Left colon (tissue), 2 donors: ENCODE data around the gene GRHL3. TPM values are rescaled to one million over a fixed set of nuclear protein-coding genes. Genes with fewer than 3 reads are reported as not detected.

Experiments used
- ATAC-seq: fragments of 200-7000 bp; cut with Tn5 transposase; one replicate; pipeline ENCODE4 v1.9.1; 2020; ENCODE audit warnings: mild to moderate bottlenecking, moderate library complexity
- DNase-seq, 2 donors: peaks; one replicate each; pipeline ENCODE4 v3.0.0-alpha.2; 2020
- intact Hi-C, 2 donors: fragments of 100-400 bp; cut with DNase I in 1 of 2; cut with micrococcal nuclease in 1 of 2; formaldehyde crosslinking; loops; one replicate each; pipeline versions ENCODE4 v1.11.2 to v1.14.0; 2022; cut with DNase I, micrococcal nuclease
- total RNA-seq, 2 donors: library from RNA; stranded (reverse); fragmentation: NEBNext Ultra II Directional; extraction: Animal tissue kit (Norgen Biotek cat#: 25700); gene quantifications; one replicate each; pipeline ENCODE4 v1.2.1, GENCODE V29; 2021
- donor health status: DM: no; HTN: no; CAD: no.
- donor health status: DM: yes; HTN: yes; CAD: no.

GRHL3 gene
- total RNA-seq, 2 donors from 2014 or later = 0.45 TPM; not detected in 1

DNA sequence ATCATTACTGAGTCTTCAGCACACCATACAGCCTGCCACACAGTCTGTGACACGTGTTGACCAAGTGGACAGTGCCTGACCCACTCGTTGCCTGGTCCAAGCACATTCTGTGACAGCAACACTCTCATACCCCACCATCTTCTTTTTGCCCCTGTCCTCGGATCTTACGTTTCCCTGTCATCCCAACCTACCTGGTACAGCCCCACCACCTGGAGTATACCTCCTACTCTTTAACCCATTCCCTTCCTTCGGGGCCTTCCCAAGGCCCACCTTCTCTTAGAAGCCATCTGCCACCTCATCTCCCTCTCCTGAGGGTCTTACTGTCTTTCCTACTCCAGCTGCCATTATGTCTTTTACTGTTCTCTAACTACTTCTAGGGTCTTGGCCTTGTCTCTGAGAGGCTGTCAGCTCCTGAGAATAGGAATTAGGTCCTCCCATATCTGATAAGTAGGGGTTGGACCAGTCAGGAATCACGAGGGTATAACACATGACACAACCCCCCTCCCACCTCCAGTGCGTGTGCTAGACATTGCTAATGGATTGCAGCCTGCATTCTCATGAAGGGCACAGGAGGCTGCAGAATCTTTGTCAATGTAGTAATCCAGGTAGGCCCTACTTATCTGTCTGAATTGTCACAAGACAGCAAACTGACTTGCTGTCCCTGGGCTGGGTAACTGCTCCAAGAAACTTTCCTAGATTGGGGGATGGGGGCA is 13.0 kb downstream of the GRHL3 start:
- intact Hi-C loops = no loop called here
- DNase-seq = no peak
- ATAC-seq = no peak

GRCh38 chr1:24336075-24336474 is 16.9 kb downstream of the GRHL3 start:
- DNase-seq (no peak), ATAC-seq (no peak)
- intact Hi-C loops = no loop called here

DNA sequence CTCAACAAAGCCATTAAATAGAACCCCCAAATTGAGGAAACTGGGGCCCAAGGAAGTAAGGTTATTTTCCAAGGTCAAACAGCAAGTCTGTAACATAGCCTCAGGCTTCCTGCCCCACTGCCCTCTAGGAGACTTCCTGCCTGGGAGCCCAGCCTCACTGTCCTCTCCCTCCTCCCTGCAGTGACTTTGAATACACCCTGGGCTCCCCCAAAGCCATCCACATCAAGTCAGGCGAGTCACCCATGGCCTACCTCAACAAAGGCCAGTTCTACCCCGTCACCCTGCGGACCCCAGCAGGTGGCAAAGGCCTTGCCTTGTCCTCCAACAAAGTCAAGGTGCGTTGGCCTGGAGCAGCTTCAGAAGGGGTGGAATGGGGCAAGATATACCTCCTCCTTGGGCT is 18.3 kb downstream of the GRHL3 start:
- intact Hi-C loops = no loop called here
- DNase-seq = no peak
- ATAC-seq = no peak

- intact Hi-C loops = no loop called here
- DNase-seq (no peak), ATAC-seq (no peak)
Observed at GRCh38 chr1:24338447-24338846, 19.3 kb downstream of the GRHL3 start.

DNA sequence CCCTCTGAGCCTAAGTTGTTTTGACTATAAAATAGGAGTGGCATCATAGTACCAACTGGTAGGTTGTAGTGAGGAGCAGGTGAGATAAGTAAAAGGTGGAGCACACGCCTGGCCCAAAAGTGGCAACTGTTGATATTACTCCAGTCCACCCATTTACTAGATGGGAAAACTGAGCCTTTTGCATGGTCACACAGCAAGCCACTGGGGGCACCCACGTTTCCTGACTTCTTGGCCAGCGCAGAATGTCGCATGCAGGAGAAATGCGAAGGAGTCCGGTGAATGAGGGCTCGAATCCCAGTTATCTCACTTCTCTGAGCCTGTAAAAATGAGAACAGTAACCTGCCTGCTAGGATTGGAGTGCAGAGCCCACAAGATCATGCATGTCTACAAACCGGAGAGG is 20.8 kb downstream of the GRHL3 start:
- ATAC-seq (no peak), DNase-seq (no peak)
- intact Hi-C loops = no loop called here

DNA sequence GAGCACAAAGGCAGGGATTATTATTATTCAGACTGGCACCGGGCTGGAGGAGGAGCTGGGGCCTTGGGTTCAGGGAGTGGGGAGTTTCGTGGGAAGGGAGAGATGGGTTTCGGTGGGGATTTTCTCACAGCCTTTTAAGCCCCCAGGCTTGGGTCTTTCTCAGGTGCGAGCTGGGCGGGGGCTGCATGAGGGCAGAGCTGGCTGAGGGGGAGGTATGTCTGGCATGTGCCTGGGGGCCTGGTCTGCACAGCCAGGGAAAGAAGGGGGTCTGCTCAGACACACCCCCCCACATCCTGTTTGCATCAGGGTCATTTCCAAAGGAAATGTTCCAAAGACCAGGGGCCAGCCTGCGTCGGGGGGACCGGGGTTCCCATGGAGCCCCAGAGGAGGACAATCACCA is 21.6 kb downstream of the GRHL3 start:
- no peak for DNase-seq
- no peak for ATAC-seq

DNA sequence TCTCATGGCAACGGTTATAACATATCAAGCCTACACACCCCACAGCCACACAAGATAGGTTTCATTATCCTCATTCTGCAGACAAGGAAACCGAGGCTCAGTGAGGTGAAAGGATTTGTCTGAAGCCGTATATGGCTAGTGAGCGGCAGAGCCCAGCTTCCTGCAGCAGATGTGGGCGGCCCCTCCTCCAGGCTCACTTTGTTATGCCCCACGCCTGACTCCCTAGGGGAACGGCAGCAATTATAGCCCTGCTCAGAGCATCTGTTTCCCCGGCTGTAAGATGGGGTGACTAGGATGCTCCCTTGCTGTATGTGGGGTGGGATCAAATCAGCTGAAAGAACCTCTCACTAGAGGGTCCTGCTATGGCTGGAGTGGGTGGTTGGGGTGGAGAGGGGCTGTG is 22.1 kb downstream of the GRHL3 start:
- no peak for DNase-seq
- intact Hi-C loops = no loop called here
- no peak for ATAC-seq

More for the DNA sequence above, 21.6 kb downstream of the GRHL3 start:
- intact Hi-C loops = no loop called here

DNA sequence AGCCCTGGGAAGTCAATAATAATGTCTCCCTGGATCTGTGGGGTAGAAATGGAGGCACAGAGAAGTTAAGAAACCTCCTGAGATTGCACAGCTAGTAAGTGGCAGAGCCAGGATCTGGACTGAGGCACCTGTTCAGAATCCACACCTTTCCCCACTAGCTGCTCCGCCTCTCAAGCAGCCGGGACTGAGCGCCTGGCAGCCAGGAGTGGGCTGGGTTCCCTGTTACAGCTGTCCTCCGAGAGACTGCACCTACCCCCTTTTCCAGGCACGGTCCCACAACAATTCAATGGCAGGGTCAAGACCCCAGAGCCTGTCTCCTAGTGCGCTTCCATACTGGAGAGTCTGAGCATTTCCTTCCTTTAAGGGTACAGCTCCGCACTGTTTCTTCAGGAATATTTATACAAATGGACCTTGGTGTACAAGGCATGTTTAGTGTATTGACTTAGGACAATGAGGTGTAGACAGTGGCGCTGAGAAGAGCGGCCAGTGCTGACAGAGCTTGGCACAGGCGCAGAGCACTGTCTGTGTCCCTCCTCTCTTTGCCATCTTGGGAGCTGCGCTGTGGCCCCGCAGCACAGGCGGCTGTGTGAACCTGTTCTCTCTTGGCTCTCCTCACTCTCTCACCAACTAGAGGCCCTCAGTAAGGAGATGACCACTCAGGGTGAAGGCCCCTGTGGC is 24.4 kb downstream of the GRHL3 start:
- DNase-seq = no peak
- peak; percentile 69 for ATAC-seq
- intact Hi-C loops = no loop called here

GRCh38 chr1:24344090-24344742 is 25.1 kb downstream of the GRHL3 start:
- DNase-seq = no peak
- ATAC-seq = no peak
- intact Hi-C loops = no loop called here

DNA sequence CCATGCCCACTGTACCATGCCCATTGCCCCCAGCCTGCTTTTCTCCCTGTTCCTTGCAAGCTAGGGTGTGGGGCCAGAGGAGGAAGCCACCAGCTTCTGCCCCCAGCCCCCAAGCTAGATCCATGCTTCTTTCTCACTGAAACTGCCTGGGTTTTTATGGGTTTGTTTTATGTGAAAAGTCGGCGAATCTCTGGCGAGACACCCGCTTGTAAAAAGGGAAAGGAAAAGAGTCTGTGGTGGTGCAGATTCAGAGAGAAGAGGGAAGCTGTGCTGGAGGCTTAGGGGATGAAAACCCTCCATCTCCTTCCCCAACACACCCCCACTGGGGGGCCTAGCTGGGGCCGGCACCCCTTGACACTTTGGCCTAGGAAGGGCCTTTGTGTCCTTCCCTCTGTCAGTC is 26.2 kb downstream of the GRHL3 start:
- DNase-seq (no peak), ATAC-seq (peak; percentile 41)
- intact Hi-C loops = no loop called here

GRCh38 chr1:24347159-24347934 is 28.2 kb downstream of the GRHL3 start:
- DNase-seq = no peak
- no peak for ATAC-seq
- intact Hi-C loops = no loop called here

DNA sequence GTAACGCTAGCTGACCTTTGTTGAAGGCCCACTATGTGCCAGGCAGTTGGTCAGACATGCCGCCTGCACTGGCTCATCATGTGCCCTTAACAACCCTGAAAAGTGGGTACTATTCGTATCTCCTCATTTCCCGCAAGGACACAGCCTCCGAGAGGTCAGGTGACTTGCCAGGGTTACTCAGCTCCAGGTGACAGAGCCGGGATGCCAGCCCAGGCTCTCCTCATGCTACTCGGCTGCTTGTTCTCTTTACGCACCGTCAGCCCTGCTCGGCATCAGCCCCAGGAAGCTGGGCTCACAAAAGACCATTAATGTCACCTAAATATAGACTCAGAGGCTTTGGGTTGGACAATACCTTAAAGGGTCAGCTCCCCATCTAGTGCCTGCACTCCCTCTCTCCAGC is 29.0 kb downstream of the GRHL3 start:
- intact Hi-C loops = no loop called here
- no peak for DNase-seq
- ATAC-seq = no peak

DNA sequence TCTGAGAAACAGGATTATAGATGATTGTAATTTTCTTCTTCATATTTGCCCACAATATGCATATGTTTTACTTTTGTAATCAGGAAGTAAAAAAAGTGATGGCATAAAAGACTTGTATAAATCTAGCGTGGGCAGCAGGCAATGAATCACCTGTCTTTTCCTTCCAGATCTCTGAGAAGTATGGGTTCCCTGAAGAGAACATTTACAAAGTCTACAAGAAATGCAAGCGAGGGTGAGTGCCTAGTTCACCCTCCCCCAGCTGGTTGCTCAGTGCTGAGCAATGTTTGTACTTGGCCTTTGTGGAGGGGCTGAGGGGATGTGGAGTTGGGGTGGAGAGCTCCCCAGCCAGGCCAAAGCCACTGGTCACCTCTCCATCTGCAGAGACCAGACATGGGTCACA is 30.7 kb downstream of the GRHL3 start:
- intact Hi-C loops = no loop called here
- ATAC-seq (no peak), DNase-seq (no peak)

GRCh38 chr1:24351247-24351646 is 32.1 kb downstream of the GRHL3 start:
- intact Hi-C loops = no loop called here
- DNase-seq (no peak), ATAC-seq (no peak)

DNA sequence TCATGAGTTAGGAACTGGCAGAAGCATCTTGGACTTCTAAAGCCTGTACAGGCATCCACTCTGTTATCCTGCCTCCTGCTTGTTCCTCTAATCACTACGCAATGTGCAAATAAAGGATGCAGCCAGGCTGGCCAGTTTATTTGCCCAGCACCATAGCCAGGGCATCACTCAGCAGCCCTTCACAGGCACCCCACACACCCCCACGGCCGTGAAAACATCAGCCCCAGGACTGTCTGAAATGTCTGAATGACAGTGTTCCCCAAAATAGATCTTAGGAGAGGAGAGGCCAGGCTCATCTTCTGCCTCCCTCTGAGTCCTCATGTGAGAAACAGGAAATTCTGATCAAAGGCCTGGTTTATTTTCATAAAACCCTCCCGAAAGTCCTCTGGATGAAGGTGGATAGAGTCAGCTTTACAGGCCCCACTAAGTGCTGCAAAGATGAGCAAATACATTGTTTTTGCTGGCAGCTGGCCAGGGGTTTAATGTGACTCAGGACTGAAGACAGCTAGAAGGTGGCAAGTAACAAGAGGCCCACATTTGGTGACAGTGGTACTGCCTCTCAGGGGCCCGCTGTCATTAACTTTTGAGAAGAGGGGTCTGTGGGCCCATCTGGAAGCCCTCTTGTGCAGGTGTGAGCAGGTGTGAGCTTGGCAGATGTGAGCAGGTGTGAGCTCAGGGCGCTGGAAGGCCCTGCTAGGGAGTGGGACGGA is 32.9 kb downstream of the GRHL3 start:
- intact Hi-C loops = no loop called here
- no peak for ATAC-seq
- no peak for DNase-seq

DNA sequence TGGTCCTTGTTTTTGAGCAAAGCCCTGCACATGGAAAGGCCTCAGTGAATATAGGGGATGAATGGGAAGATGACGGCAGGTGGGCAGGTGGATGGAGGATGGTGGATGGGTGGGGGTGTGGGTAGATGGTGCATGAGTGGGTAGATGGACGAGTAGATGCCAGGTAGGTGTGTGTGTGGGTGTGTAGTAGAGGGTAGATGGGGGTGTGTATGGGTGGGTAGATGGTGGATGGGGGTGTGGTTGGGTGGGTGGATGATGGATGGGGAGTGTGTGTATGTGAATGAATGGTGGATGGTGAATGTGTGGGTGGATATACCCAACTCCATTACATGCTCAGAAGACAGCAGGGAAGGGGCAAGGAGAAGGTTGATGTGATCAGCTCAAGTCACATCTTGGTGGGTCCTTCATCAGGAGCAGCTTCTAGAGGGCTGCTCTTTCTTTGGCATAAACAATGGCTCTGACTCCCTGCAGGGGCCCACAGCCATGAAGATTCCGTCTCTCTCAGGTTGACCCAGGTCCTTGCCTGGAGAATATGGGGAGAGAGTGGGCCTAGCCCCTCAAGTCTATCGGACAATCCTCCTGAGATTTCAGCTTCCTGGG is 34.2 kb downstream of the GRHL3 start:
- ATAC-seq (no peak), DNase-seq (no peak)
- intact Hi-C loops = no loop called here

DNA sequence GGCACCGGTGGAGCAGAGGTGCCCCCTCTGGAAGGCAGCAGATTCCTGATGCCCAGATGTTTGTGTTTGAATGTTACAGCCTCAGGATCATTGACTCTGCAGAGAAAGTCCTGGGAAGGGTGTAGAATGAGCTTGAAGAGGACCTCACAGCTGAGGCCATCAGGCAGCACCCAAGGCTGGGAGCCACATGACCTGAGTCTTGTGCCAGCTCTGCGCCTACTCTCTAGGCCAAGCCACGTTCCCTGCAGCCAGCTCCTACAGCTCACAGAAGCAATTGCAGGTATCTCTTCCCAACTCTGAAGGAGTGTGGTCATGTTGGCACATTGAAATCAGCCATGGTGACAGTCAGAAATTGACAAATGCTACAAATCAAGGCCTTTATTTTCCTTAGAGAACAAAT is 36.3 kb downstream of the GRHL3 start:
- no peak for DNase-seq
- intact Hi-C loops = no loop called here
- no peak for ATAC-seq

GRCh38 chr1:24357038-24357437 is 37.9 kb downstream of the GRHL3 start:
- DNase-seq = no peak
- intact Hi-C loops = no loop called here

GRCh38 chr1:24360681-24361080 is 41.5 kb downstream of the GRHL3 start:
- DNase-seq = no peak
- intact Hi-C loops = no loop called here
- ATAC-seq = no peak

More at GRCh38 chr1:24357038-24357437, 37.9 kb downstream of the GRHL3 start:
- ATAC-seq = no peak
